Uterus (tissue), 4 donors: Measurements from ENCODE around the gene MRGPRX2. TPM values are rescaled to one million over a fixed set of nuclear protein-coding genes. Genes with fewer than 3 reads are reported as not detected.

Experiments used
- DNase-seq, 2 donors: peaks; one replicate each; pipeline ENCODE4 v3.0.0-alpha.2; 2019 to 2020
- H3K27ac ChIP-seq, 2 donors: fragments of 200-600 bp; sonication (generic); 1 replicate in 1 of 2; 2 replicates in 1 of 2; pipeline ENCODE4 v1.5.1; 2016 to 2018
- H3K27me3 ChIP-seq, 2 donors: fragments of 200-600 bp; sonication (generic); one replicate each; pipeline ENCODE4 v1.5.1; 2018 to 2019; ENCODE audit warnings: control low read depth in 1 of 2
- H3K36me3 ChIP-seq, 2 donors: fragments of 200-600 bp; sonication (generic); one replicate each; pipeline ENCODE4 v1.5.1; 2019; ENCODE audit warnings: control low read depth in 1 of 2
- H3K4me1 ChIP-seq, 2 donors: fragments of 200-600 bp; sonication (generic); one replicate each; pipeline ENCODE4 v1.5.1; 2018 to 2019; ENCODE audit warnings: control low read depth in 1 of 2
- H3K4me3 ChIP-seq, 2 donors: fragments of 200-600 bp; sonication (generic); 1 replicate in 1 of 2; 2 replicates in 1 of 2; pipeline ENCODE4 v1.5.1; 2018 to 2019; ENCODE audit warnings: mild to moderate bottlenecking in 1 of 2
- H3K9me3 ChIP-seq, 2 donors: fragments of 200-600 bp; sonication (generic); one replicate each; pipeline ENCODE4 v1.5.1; 2019; ENCODE audit warnings: control low read depth in 1 of 2
- POLR2A ChIP-seq, 2 donors: fragments of 450-650 bp; IDR thresholded peaks; one replicate each; pipeline ENCODE4 v1.6.1; 2016; ENCODE audit warnings: antibody characterized with exemption in 2 of 2, mild to moderate bottlenecking in 1 of 2, moderate library complexity in 1 of 2
- intact Hi-C: fragments of 100-400 bp; cut with DNase I; formaldehyde crosslinking; loops from one replicate; pipeline ENCODE4 v1.15.1; 2023; ENCODE audit warnings: low total_unique reads
- total RNA-seq, 4 donors: library from RNA; depleted of rRNA in 3 of 4; stranded (reverse); fragments of >200 nt in 3 of 4; gene quantifications; one replicate each; pipeline versions ENCODE4 v1.1.0 to v1.2.4, GENCODE V29; 2014 to 2023
- TF ChIP-seq, protein P1 (sequence below), 4 experiments: fragments of 200-600 bp in 2 of 4; fragments of 450-650 bp in 2 of 4; sonication (generic) in 2 of 4; IDR thresholded peaks; one replicate each; pipeline ENCODE4 v1.5.1; 2016 to 2019; ENCODE audit warnings: antibody characterized with exemption in 4 of 4, mild to moderate bottlenecking in 2 of 4, moderate library complexity in 1 of 4
- donor health status: DM: yes; HTN: yes; CAD: no.

MRGPRX2 gene
- total RNA-seq, 4 donors from 2014 or later: 0.27 TPM; not detected in 3

DNA sequence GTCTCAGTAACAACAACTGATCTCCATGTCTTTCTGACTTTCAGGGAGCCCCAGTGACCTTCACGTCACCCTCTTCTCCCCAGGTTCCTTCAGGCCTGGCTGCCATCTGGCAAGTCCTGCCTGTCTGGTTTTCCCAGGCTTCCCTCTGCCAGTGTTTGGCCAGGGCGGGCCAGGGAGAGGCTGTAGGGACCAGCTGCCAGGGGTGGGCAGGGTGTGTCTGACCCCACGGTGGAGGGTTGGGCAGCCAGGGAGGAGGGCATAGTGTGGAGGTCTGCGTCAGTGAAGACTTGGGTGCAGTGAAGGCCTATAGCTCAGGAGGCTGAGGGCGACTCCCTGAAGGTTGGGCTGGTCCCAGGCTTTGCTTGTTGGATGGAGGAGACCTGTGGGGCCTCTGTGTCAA lies 11.9 kb upstream of the MRGPRX2 start:
- Histone ChIP-seq H3K4me1 (no peaks in the 10 kb centered on the region), H3K27ac (no peak overlapping the region)

DNA sequence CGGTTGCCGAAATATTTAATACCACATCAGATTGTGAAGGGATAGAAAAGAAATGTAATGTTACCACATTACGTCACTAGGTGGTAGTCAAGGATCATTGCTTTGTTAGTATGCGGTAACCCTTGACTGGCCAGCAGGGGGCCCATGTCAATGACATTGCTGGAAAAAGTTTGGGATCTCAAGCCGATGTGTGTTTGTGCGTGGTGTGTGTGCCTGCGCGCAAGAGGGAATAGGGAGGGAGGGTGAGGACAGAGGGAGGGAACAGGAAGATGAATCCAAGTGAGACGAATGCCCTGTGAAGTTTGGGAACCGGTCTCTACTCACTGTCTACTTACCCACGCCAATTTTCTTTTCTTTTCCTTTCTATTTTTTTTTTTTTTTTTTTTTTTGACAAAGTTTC lies 10.7 kb upstream of the MRGPRX2 start:
- TF ChIP-seq POLR2A (IDR thresholded peaks at IDR 0.05): no peak
- TF ChIP-seq, protein P1, sequence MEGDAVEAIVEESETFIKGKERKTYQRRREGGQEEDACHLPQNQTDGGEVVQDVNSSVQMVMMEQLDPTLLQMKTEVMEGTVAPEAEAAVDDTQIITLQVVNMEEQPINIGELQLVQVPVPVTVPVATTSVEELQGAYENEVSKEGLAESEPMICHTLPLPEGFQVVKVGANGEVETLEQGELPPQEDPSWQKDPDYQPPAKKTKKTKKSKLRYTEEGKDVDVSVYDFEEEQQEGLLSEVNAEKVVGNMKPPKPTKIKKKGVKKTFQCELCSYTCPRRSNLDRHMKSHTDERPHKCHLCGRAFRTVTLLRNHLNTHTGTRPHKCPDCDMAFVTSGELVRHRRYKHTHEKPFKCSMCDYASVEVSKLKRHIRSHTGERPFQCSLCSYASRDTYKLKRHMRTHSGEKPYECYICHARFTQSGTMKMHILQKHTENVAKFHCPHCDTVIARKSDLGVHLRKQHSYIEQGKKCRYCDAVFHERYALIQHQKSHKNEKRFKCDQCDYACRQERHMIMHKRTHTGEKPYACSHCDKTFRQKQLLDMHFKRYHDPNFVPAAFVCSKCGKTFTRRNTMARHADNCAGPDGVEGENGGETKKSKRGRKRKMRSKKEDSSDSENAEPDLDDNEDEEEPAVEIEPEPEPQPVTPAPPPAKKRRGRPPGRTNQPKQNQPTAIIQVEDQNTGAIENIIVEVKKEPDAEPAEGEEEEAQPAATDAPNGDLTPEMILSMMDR (IDR thresholded peaks at IDR 0.05): peak; percentile 85 to 94 (median 92)
- no peak overlapping the region for H3K27ac ChIP-seq
- H3K27me3 ChIP-seq: peaks cover 0 to 6% of the 10 kb centered on the region in 2 donors
- DNase-seq: peak; percentile 55
- no peaks in the 10 kb centered on the region for H3K4me1 ChIP-seq
- intact Hi-C loops: no loop called here
- no peak overlapping the region for H3K4me3 ChIP-seq
- H3K36me3 ChIP-seq: no peaks in the 10 kb centered on the region
- no peaks in the 10 kb centered on the region for H3K9me3 ChIP-seq

More for the DNA sequence above, 11.9 kb upstream of the MRGPRX2 start:
- Histone ChIP-seq H3K36me3 (no peaks in the 10 kb centered on the region), H3K4me3 (no peak overlapping the region), H3K27me3 (peaks cover 0 to 6% of the 10 kb centered on the region in 2 donors), H3K9me3 (no peaks in the 10 kb centered on the region)
- TF ChIP-seq POLR2A (IDR thresholded peaks at IDR 0.05): no peak
- TF ChIP-seq, protein P1 (IDR thresholded peaks at IDR 0.05): no peak
- intact Hi-C loops: no loop called here
- no peak for DNase-seq

GRCh38 chr11:19059833-19060232 lies 684 bp downstream of the MRGPRX2 start:
- Histone ChIP-seq H3K4me3 (no peak overlapping the region), H3K36me3 (no peaks in the 10 kb centered on the region), H3K27ac (no peak overlapping the region), H3K27me3 (no peaks in the 10 kb centered on the region), H3K9me3 (no peaks in the 10 kb centered on the region), H3K4me1 (no peaks in the 10 kb centered on the region)
- no peak for DNase-seq
- intact Hi-C loops: no loop called here
- TF ChIP-seq POLR2A (IDR thresholded peaks at IDR 0.05): no peak
- TF ChIP-seq, protein P1 (IDR thresholded peaks at IDR 0.05): no peak

GRCh38 chr11:19055905-19056304 lies 4.6 kb downstream of the MRGPRX2 start:
- H3K9me3 ChIP-seq: no peaks in the 10 kb centered on the region
- no peaks in the 10 kb centered on the region for H3K4me1 ChIP-seq
- H3K27ac ChIP-seq: no peak overlapping the region
- TF ChIP-seq POLR2A (IDR thresholded peaks at IDR 0.05): no peak
- TF ChIP-seq, protein P1 (IDR thresholded peaks at IDR 0.05): no peak
- intact Hi-C loops: no loop called here
- no peak for DNase-seq
- H3K4me3 ChIP-seq: no peak overlapping the region
- H3K36me3 ChIP-seq: no peaks in the 10 kb centered on the region
- no peaks in the 10 kb centered on the region for H3K27me3 ChIP-seq

DNA sequence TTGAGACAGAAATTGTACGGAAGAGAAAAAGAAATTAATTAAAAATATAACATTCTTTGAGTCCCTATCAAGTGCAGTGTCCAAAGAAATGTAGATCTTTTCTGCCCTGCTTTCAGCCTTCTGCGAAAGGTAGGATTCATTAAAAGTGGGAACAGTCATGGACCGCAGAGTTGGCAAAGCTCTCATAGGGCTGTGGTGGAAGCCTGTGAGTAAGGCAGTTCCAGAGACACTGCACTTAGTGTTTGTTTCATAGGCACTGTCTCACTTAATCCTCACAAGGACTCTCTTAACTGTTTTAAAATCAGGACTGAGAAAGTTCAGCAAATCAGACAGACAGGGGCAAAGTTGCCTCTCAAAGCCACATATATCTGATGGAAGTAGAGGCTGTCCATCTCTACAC lies 5.5 kb downstream of the MRGPRX2 start:
- no peaks in the 10 kb centered on the region for H3K9me3 ChIP-seq
- no peak overlapping the region for H3K27ac ChIP-seq
- H3K4me1 ChIP-seq: no peaks in the 10 kb centered on the region
- no peak for DNase-seq
- H3K27me3 ChIP-seq: no peaks in the 10 kb centered on the region
- intact Hi-C loops: no loop called here
- TF ChIP-seq POLR2A (IDR thresholded peaks at IDR 0.05): no peak
- TF ChIP-seq, protein P1 (IDR thresholded peaks at IDR 0.05): no peak
- no peaks in the 10 kb centered on the region for H3K36me3 ChIP-seq
- H3K4me3 ChIP-seq: no peak overlapping the region
